ENCODE results near the gene COL27A1.

DNA sequence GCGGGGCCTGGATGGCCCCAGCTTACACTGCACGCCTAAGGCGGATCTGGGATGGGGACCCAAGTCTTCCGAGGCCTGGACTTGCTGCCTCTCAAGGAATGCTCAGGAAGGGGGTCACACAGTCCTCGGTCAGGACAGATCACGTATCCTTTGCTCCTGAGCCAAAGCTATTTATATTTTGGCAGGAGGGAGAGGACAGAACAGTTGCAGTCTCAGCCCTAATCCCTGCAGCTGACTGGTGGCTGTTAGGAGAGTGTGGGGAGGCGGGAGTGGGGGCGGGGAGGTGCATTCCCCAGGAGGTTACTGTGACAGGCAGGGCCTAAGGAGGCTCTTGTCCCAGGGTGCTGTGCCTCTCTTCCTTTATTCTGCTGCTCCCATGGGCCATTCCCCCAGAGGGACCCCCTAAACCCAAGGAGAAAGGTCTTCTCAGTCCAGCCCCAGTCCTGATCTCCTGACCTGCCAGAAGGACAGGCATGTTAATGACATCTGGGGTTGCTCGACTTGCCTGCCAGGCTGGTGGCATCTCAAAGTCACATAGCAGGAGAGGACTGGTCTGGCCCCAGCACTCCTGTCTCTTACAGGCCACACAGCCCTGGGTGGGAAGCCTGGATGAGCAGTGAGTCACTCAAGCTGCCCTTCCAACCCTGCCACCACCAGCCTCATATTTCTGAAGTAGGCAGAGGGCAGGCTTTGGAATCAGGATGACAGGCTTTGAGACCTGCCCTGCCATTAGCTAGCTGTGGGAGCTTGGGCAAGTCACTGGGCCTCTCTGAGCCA is 51.9 kb downstream of the COL27A1 start:
- TF ChIP-seq, protein P1, sequence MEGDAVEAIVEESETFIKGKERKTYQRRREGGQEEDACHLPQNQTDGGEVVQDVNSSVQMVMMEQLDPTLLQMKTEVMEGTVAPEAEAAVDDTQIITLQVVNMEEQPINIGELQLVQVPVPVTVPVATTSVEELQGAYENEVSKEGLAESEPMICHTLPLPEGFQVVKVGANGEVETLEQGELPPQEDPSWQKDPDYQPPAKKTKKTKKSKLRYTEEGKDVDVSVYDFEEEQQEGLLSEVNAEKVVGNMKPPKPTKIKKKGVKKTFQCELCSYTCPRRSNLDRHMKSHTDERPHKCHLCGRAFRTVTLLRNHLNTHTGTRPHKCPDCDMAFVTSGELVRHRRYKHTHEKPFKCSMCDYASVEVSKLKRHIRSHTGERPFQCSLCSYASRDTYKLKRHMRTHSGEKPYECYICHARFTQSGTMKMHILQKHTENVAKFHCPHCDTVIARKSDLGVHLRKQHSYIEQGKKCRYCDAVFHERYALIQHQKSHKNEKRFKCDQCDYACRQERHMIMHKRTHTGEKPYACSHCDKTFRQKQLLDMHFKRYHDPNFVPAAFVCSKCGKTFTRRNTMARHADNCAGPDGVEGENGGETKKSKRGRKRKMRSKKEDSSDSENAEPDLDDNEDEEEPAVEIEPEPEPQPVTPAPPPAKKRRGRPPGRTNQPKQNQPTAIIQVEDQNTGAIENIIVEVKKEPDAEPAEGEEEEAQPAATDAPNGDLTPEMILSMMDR (IDR thresholded peaks at IDR 0.05; ENCODE audit: low read length), result no peak
- no peak for TF ChIP-seq EZH2 (IDR thresholded peaks at IDR 0.05; ENCODE audit: borderline replicate concordance, low read length)

All from OCI-LY1 (cell line).